Measurements from ENCODE around the gene GRAMD2B. TPM values are rescaled to one million over a fixed set of nuclear protein-coding genes. Genes with fewer than 3 reads are reported as not detected.
A peak's percentile ranks its signal among the peaks of the same experiment; 100 is the strongest.

GRAMD2B gene
- total RNA-seq, 1 donor from 2014 or later, result 11.0 TPM

GRCh38 chr5:126538579-126538978, 115.4 kb downstream of the GRAMD2B start:
- no peaks in the 10 kb centered on the region for H4K20me1 ChIP-seq (ENCODE audit: low read depth)
- H2AFZ ChIP-seq (replicated peaks), result no peak overlapping the region
- Mint-ChIP-seq H3K36me3 (no peaks in the 10 kb centered on the region), H3K27me3 (ENCODE audit: insufficient read depth, low read depth) (peaks cover 6% of the 10 kb centered on the region), H3K4me1 (peaks cover 7% of the 10 kb centered on the region), H3K27ac (peak overlapping the region; percentile 69), H3K4me3 (no peak overlapping the region), H3K9me3 (no peaks in the 10 kb centered on the region)
- peaks cover 30% of the 10 kb centered on the region for H3F3A ChIP-seq (ENCODE audit: low read depth)
- no peaks in the 10 kb centered on the region for H3K79me2 ChIP-seq (ENCODE audit: low read depth)
- H3K4me1 ChIP-seq, result no peaks in the 10 kb centered on the region
- no peaks in the 10 kb centered on the region for H3K36me3 ChIP-seq
- H3K9ac ChIP-seq, result no peak overlapping the region
- no peak for TF ChIP-seq EZH2phosphoT487 (IDR thresholded peaks at IDR 0.05)
- TF ChIP-seq EZH2 (IDR thresholded peaks at IDR 0.05), result no peak
- no peak for TF ChIP-seq CTCF (IDR thresholded peaks at IDR 0.05)
- no peak for DNase-seq (ENCODE audit: low spot score)
- H3K4me3 ChIP-seq, result no peak overlapping the region
- H3K4me2 ChIP-seq, result no peak overlapping the region
- H3K27ac ChIP-seq, result no peak overlapping the region
- H3K9me3 ChIP-seq (ENCODE audit: low read depth), result no peaks in the 10 kb centered on the region
- H3K27me3 ChIP-seq, result no peaks in the 10 kb centered on the region

- peaks cover 7% of the 10 kb centered on the region for H3K4me1 Mint-ChIP-seq
- H3K9me3 Mint-ChIP-seq, result no peaks in the 10 kb centered on the region
- Histone ChIP-seq H3K79me2 (ENCODE audit: low read depth) (no peaks in the 10 kb centered on the region), H3K4me3 (no peak overlapping the region), H3K27ac (no peak overlapping the region), H3K27me3 (no peaks in the 10 kb centered on the region), H4K20me1 (ENCODE audit: low read depth) (no peaks in the 10 kb centered on the region), H3F3A (ENCODE audit: low read depth) (peaks cover 36% of the 10 kb centered on the region), H3K4me1 (no peaks in the 10 kb centered on the region), H2AFZ (replicated peaks) (no peak overlapping the region), H3K9ac (no peak overlapping the region), H3K36me3 (peaks cover 5% of the 10 kb centered on the region), H3K9me3 (ENCODE audit: low read depth) (no peaks in the 10 kb centered on the region), H3K4me2 (no peak overlapping the region)
- H3K4me3 Mint-ChIP-seq, result no peak overlapping the region
- DNase-seq (ENCODE audit: low spot score), result no peak
- peaks cover 8% of the 10 kb centered on the region for H3K36me3 Mint-ChIP-seq
- no peak for TF ChIP-seq EZH2 (IDR thresholded peaks at IDR 0.05)
- TF ChIP-seq EZH2phosphoT487 (IDR thresholded peaks at IDR 0.05), result no peak
- TF ChIP-seq CTCF (IDR thresholded peaks at IDR 0.05), result no peak
- no peak overlapping the region for H3K27ac Mint-ChIP-seq
- H3K27me3 Mint-ChIP-seq (ENCODE audit: insufficient read depth, low read depth), result peaks cover 4% of the 10 kb centered on the region
Measured at GRCh38 chr5:126540631-126541030, 117.4 kb downstream of the GRAMD2B start.

GRCh38 chr5:126542441-126542840, 119.2 kb downstream of the GRAMD2B start:
- Mint-ChIP-seq H3K4me1 (peaks cover 7% of the 10 kb centered on the region), H3K36me3 (peaks cover 17% of the 10 kb centered on the region), H3K27me3 (ENCODE audit: insufficient read depth, low read depth) (peaks cover 4% of the 10 kb centered on the region), H3K9me3 (no peaks in the 10 kb centered on the region), H3K27ac (no peak overlapping the region), H3K4me3 (no peak overlapping the region)
- H2AFZ ChIP-seq (replicated peaks), result no peak overlapping the region
- peaks cover 36% of the 10 kb centered on the region for H3F3A ChIP-seq (ENCODE audit: low read depth)
- H3K4me2 ChIP-seq, result no peak overlapping the region
- H3K36me3 ChIP-seq, result peaks cover 5% of the 10 kb centered on the region
- H3K4me3 ChIP-seq, result no peak overlapping the region
- no peaks in the 10 kb centered on the region for H3K27me3 ChIP-seq
- TF ChIP-seq EZH2phosphoT487 (IDR thresholded peaks at IDR 0.05) (no peak), CTCF (IDR thresholded peaks at IDR 0.05) (no peak), EZH2 (IDR thresholded peaks at IDR 0.05) (no peak)
- H3K4me1 ChIP-seq, result no peaks in the 10 kb centered on the region
- H3K9me3 ChIP-seq (ENCODE audit: low read depth), result no peaks in the 10 kb centered on the region
- no peaks in the 10 kb centered on the region for H4K20me1 ChIP-seq (ENCODE audit: low read depth)
- no peak for DNase-seq (ENCODE audit: low spot score)
- no peaks in the 10 kb centered on the region for H3K79me2 ChIP-seq (ENCODE audit: low read depth)
- no peak overlapping the region for H3K9ac ChIP-seq
- H3K27ac ChIP-seq, result no peak overlapping the region
